ENCODE measurements around the gene ZBTB21. TPM values are rescaled to one million over a fixed set of nuclear protein-coding genes. Genes with fewer than 3 reads are reported as not detected.

The ZBTB21 gene
- total RNA-seq, 1 experiment from 2014 or later: 18.1 TPM

DNA sequence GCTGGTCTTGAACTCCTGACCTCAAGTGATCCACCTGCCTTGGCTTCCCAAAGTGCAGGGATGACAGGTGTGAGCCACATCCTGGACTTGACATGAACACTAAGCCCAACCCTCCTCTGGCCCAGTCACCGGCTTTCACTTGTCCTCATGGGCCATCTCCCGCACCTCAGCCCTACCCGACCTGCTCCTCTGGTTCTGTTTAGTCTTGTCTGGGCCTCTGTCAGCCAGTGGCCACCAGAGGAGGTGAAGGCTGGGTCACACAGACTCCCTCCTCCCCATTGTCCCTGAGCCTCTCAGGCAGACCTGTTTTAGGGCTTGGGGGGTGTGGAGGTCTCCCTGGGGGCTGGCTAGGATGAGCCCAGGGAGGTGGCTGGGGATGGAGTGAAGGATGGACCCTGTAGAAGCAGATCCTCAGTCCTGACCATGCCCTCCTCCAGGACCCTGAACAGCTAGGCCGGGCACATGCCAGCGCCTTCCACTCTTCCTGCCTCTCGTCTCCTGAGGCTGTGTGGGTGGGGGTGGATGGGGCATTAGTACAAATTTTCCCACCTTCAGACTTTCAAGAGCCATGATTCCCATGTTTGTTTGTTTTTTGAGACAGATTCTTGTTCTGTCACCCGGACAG lies 34.8 kb upstream of the ZBTB21 start:
- H3K27me3 ChIP-seq (ENCODE audit: insufficient read depth, low read length): no peaks in the 10 kb centered on the region
- no peak overlapping the region for H2AK5ac ChIP-seq (ENCODE audit: insufficient read length, low read length)
- H3K4me1 ChIP-seq (ENCODE audit: insufficient read depth, low read length): no peaks in the 10 kb centered on the region
- H2BK120ac ChIP-seq (ENCODE audit: low read depth, low read length, poor library complexity, severe bottlenecking): no peak overlapping the region
- H3K9ac ChIP-seq (ENCODE audit: extremely low read depth, insufficient read length, low read length): no peak overlapping the region
- no peak for DNase-seq
- Mint-ChIP-seq H3K4me3 (no peak overlapping the region), H3K27me3 (ENCODE audit: low read depth) (peaks cover 6% of the 10 kb centered on the region; the same call in 1 of the 2 replicates), H3K4me1 (peaks cover 9 to 12% of the 10 kb centered on the region in 2 experiments), H3K27ac (no peak overlapping the region), H3K9me3 (no peaks in the 10 kb centered on the region), H3K36me3 (ENCODE audit: insufficient read depth in 1 of 3, low read depth in 3 of 3) (no peaks in the 10 kb centered on the region)
- no peak overlapping the region for H2BK5ac ChIP-seq (ENCODE audit: insufficient read length, low read length)
- H3K9me3 ChIP-seq (ENCODE audit: control insufficient read depth, low read depth, low read length): no peaks in the 10 kb centered on the region
- no peak overlapping the region for H3K56ac ChIP-seq (ENCODE audit: insufficient read length, low read depth, low read length)
- no peak overlapping the region for H3K4me2 ChIP-seq (ENCODE audit: insufficient read depth, insufficient read length, low read length)
- H2BK15ac ChIP-seq (ENCODE audit: low read depth, low read length): no peak overlapping the region
- no peak overlapping the region for H4K8ac ChIP-seq (replicated peaks; ENCODE audit: insufficient read length, low read depth, low read length)
- no peak overlapping the region for H3T11ph ChIP-seq (ENCODE audit: low read length)
- H3K14ac ChIP-seq (ENCODE audit: insufficient read depth, low read length): no peak overlapping the region
- no peak overlapping the region for H2BK12ac ChIP-seq (ENCODE audit: insufficient read length, low read depth, low read length)
- H2AFZ ChIP-seq (ENCODE audit: low read length): no peak overlapping the region
- H3K27ac ChIP-seq (ENCODE audit: insufficient read length, low read depth, low read length): no peak overlapping the region
- H2BK20ac ChIP-seq (ENCODE audit: low read depth, low read length, poor library complexity, severe bottlenecking): no peak overlapping the region
- no peaks in the 10 kb centered on the region for H3K79me2 ChIP-seq (ENCODE audit: insufficient read depth, low read length)
- H3K23ac ChIP-seq (ENCODE audit: insufficient read length, low read depth, low read length): no peak overlapping the region
- WGBS (ENCODE audit: extremely low coverage, insufficient read length, low lambda C conversion rate): no CpG with 5 or more reads among the region's 7 CpGs
- no peaks in the 10 kb centered on the region for H4K20me1 ChIP-seq (ENCODE audit: control insufficient read depth, insufficient read depth, insufficient read length)
- H3K18ac ChIP-seq (ENCODE audit: insufficient read length, low read depth, low read length): no peak overlapping the region
- no peak overlapping the region for H4K91ac ChIP-seq (ENCODE audit: insufficient read length, low read depth, low read length)
- no peak overlapping the region for H4K5ac ChIP-seq (ENCODE audit: insufficient read length, low read depth, low read length)
- H3K79me1 ChIP-seq (ENCODE audit: insufficient read depth, low read depth, low read length, poor library complexity, severe bottlenecking): no peaks in the 10 kb centered on the region
- no peak overlapping the region for H3K4ac ChIP-seq (ENCODE audit: low read depth, low read length)
- H3K23me2 ChIP-seq (ENCODE audit: insufficient read length, low read depth, low read length, poor library complexity, severe bottlenecking): no peaks in the 10 kb centered on the region
- no peak for TF ChIP-seq CTCF (conservative IDR thresholded peaks at IDR 0.05)
